MM.1S (cell line): Measurements from ENCODE around the gene DTX4.

Source experiments
- DNase-seq: peaks from one replicate; pipeline ENCODE4 v3.0.0-alpha.2; 2015
- H2AFZ ChIP-seq: fragments of 300-600 bp; sonication (generic); 2 replicates; pipeline ENCODE4 v1.6.0; 2016; ENCODE audit warnings: antibody characterized with exemption, low read length
- H3F3A ChIP-seq: fragments of 300-600 bp; sonication (generic); 2 replicates; pipeline ENCODE4 v1.6.1; 2016; ENCODE audit warnings: mild to moderate bottlenecking, antibody characterized with exemption, low read length, moderate library complexity, mixed read lengths; ENCODE audit not compliant: insufficient read depth
- H3K27ac ChIP-seq: fragments of 300-600 bp; sonication (generic); 2 replicates; pipeline ENCODE4 v1.5.1; 2016; ENCODE audit warnings: mild to moderate bottlenecking, low read length
- H3K27me3 ChIP-seq: fragments of 300-600 bp; sonication (generic); replicated peaks from 2 replicates; pipeline ENCODE4 v1.6.0; 2016; ENCODE audit warnings: low read length; ENCODE audit not compliant: insufficient read depth
- H3K36me3 ChIP-seq: fragments of 300-600 bp; sonication (generic); replicated peaks from 2 replicates; pipeline ENCODE4 v1.6.1; 2016; ENCODE audit warnings: mild to moderate bottlenecking, low read length, mixed read lengths; ENCODE audit not compliant: insufficient read depth
- H3K4me1 ChIP-seq: fragments of 300-600 bp; sonication (generic); 2 replicates; pipeline ENCODE4 v1.6.1; 2016; ENCODE audit warnings: low read length, mixed read lengths
- H3K4me2 ChIP-seq: fragments of 300-600 bp; sonication (generic); 2 replicates; pipeline ENCODE4 v1.6.0; 2016; ENCODE audit warnings: low read depth, low read length
- H3K4me3 ChIP-seq: fragments of 300-600 bp; sonication (generic); 2 replicates; pipeline ENCODE4 v1.5.1; 2016; ENCODE audit warnings: low read length, mixed read lengths
- H3K79me2 ChIP-seq: fragments of 300-600 bp; sonication (generic); 2 replicates; pipeline ENCODE4 v1.6.1; 2016; ENCODE audit warnings: mixed run types, low read length, mixed read lengths
- H3K9ac ChIP-seq: fragments of 300-600 bp; sonication (generic); 2 replicates; pipeline ENCODE4 v1.6.1; 2016; ENCODE audit warnings: low read length, mixed read lengths
- H3K9me2 ChIP-seq: fragments of 300-600 bp; sonication (generic); replicated peaks from 2 replicates; pipeline ENCODE4 v1.6.1; 2016; ENCODE audit warnings: mild to moderate bottlenecking, low read length, mixed read lengths; ENCODE audit not compliant: insufficient read depth
- H3K9me3 ChIP-seq: fragments of 300-600 bp; sonication (generic); replicated peaks from 2 replicates; pipeline ENCODE4 v1.6.1; 2016; ENCODE audit warnings: mild to moderate bottlenecking, low read length, mixed read lengths; ENCODE audit not compliant: insufficient read depth
- H4K20me1 ChIP-seq: fragments of 300-600 bp; sonication (generic); 2 replicates; pipeline ENCODE4 v1.6.1; 2016; ENCODE audit warnings: mild to moderate bottlenecking, low read length, moderate library complexity, mixed read lengths; ENCODE audit not compliant: insufficient read depth
- CTCF ChIP-seq: fragments of 300-600 bp; sonication (generic); IDR thresholded peaks from 2 replicates; pipeline ENCODE4 v1.5.1; 2016; ENCODE audit warnings: antibody characterized with exemption, low read length, mixed read lengths
- EZH2 ChIP-seq: fragments of 300-600 bp; sonication (generic); optimal IDR thresholded peaks from 2 replicates; pipeline ENCODE3; 2017; ENCODE audit warnings: low read depth, mild to moderate bottlenecking, antibody characterized with exemption, low read length, mixed read lengths
- EZH2phosphoT487 ChIP-seq: fragments of 300-600 bp; sonication (generic); IDR thresholded peaks from 2 replicates; pipeline ENCODE4 v1.6.1; 2018; ENCODE audit warnings: antibody characterized with exemption, low read length

Gene DTX4

GRCh38 chr11:59141673-59142460, 30.1 kb upstream of the DTX4 start:
- H2AFZ ChIP-seq = peak overlapping the region; percentile 89
- peak overlapping the region; percentile 95 for H3K4me2 ChIP-seq
- no peaks in the 10 kb centered on the region for H4K20me1 ChIP-seq
- peak overlapping the region; percentile 89 for H3K4me3 ChIP-seq
- peak overlapping the region; percentile 88 for H3K27ac ChIP-seq
- no peaks in the 10 kb centered on the region for H3K27me3 ChIP-seq
- H3K9ac ChIP-seq = peak overlapping the region; percentile 87
- H3K9me3 ChIP-seq = no peaks in the 10 kb centered on the region
- TF ChIP-seq CTCF (no peak), EZH2 (no peak), EZH2phosphoT487 (no peak)
- no peak for DNase-seq
- H3K9me2 ChIP-seq = no peaks in the 10 kb centered on the region
- peaks cover 19% of the 10 kb centered on the region for H3K4me1 ChIP-seq
- H3F3A ChIP-seq = peaks cover 30% of the 10 kb centered on the region
- H3K36me3 ChIP-seq = no peaks in the 10 kb centered on the region
- peaks cover 37% of the 10 kb centered on the region for H3K79me2 ChIP-seq

GRCh38 chr11:59142530-59143507, 29.1 kb upstream of the DTX4 start, which contains the start of gene FAM111A:
Gene FAM111A, plus strand, starts transcription at chr11:59142856. Its CDS starts 6,017 bp downstream, at chr11:59148873.
- no peaks in the 10 kb centered on the region for H3K27me3 ChIP-seq
- no peaks in the 10 kb centered on the region for H4K20me1 ChIP-seq
- H3K9ac ChIP-seq = peak within 1 kb of the TSS; percentile 87
- peaks cover 30% of the 10 kb centered on the region for H3F3A ChIP-seq
- peak; percentile 88 for DNase-seq
- H3K4me2 ChIP-seq = peak within 1 kb of the TSS; percentile 95
- H3K9me3 ChIP-seq = no peaks in the 10 kb centered on the region
- H3K79me2 ChIP-seq = peaks cover 45% of the 10 kb centered on the region
- peak within 1 kb of the TSS; percentile 89 for H3K4me3 ChIP-seq
- no peaks in the 10 kb centered on the region for H3K36me3 ChIP-seq
- H3K4me1 ChIP-seq = peaks cover 19% of the 10 kb centered on the region
- H2AFZ ChIP-seq = peak within 1 kb of the TSS; percentile 89
- no peaks in the 10 kb centered on the region for H3K9me2 ChIP-seq
- H3K27ac ChIP-seq = peak within 1 kb of the TSS; percentile 88
- TF ChIP-seq EZH2phosphoT487 = no peak
- peak; percentile 55 for TF ChIP-seq CTCF

DNA sequence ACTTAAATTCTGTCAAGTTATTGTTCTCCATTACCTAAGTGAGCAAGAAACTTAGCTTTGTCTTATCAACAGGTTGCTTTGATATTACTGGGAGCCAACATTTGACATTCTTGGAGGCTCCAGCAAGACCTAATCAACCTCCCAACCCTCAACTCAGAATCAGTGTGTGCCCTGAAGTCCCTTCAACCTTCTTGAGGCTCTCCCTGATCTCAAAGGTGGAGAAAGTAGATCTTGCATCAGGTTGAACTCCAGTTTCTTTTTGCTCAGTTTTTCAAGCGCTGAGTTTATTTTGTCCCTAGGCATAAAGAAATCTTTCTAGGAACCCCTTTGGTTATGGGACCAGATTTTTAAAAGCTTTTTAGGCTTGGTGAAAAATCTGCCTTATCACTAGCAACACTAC, 27.8 kb upstream of the DTX4 start:
- Histone ChIP-seq H3F3A (peaks cover 30% of the 10 kb centered on the region), H2AFZ (peak overlapping the region; percentile 27), H3K4me1 (peaks cover 21% of the 10 kb centered on the region), H3K27ac (peak overlapping the region; percentile 88), H3K4me2 (peak overlapping the region; percentile 95), H3K9ac (peak overlapping the region; percentile 87), H3K9me2 (no peaks in the 10 kb centered on the region), H3K9me3 (no peaks in the 10 kb centered on the region), H3K27me3 (no peaks in the 10 kb centered on the region), H3K36me3 (peaks cover 7% of the 10 kb centered on the region; the same call in 1 of the 2 replicates), H3K4me3 (peak overlapping the region; percentile 89), H4K20me1 (no peaks in the 10 kb centered on the region), H3K79me2 (peaks cover 56% of the 10 kb centered on the region)
- TF ChIP-seq EZH2 = no peak
- TF ChIP-seq EZH2phosphoT487 = no peak
- TF ChIP-seq CTCF = no peak
- DNase-seq = no peak
